H9 (cell line): Measurements from ENCODE around the gene SPSB4. TPM values are rescaled to one million over a fixed set of nuclear protein-coding genes. Genes with fewer than 3 reads are reported as not detected.
A peak's percentile ranks its signal among the peaks of the same experiment; 100 is the strongest.

Source experiments
- DNase-seq: peaks from one replicate; pipeline ENCODE4 v3.0.0-alpha.2; 2017
- H2AFZ ChIP-seq: one replicate; pipeline ENCODE4 v1.6.1; 2013; ENCODE audit warnings: mild to moderate bottlenecking, low read length, control low read depth, moderate library complexity
- H2AK5ac ChIP-seq: 2 replicates; pipeline ENCODE4 v1.6.1; 2013; ENCODE audit warnings: low read length, control low read depth, mixed read lengths; ENCODE audit not compliant: insufficient read length
- H2BK120ac ChIP-seq: one replicate; pipeline ENCODE4 v1.6.1; 2013; ENCODE audit warnings: low read depth, mild to moderate bottlenecking, low read length, control low read depth, inconsistent platforms; ENCODE audit not compliant: poor library complexity, severe bottlenecking
- H2BK12ac ChIP-seq: 2 replicates; pipeline ENCODE4 v1.6.1; 2013; ENCODE audit warnings: low read length, control low read depth, mixed read lengths, low read depth; ENCODE audit not compliant: insufficient read length
- H2BK15ac ChIP-seq: 2 replicates; pipeline ENCODE4 v1.6.1; 2013; ENCODE audit warnings: low read depth, low read length, control low read depth
- H2BK20ac ChIP-seq: one replicate; pipeline ENCODE4 v1.6.1; 2013; ENCODE audit warnings: low read depth, mild to moderate bottlenecking, low read length, control low read depth, inconsistent platforms; ENCODE audit not compliant: poor library complexity, severe bottlenecking
- H2BK5ac ChIP-seq: 2 replicates; pipeline ENCODE4 v1.6.1; 2013; ENCODE audit warnings: low read length, control low read depth, mixed read lengths; ENCODE audit not compliant: insufficient read length
- H3K14ac ChIP-seq: 2 replicates; pipeline ENCODE4 v1.6.1; 2013; ENCODE audit warnings: low read length, control low read depth; ENCODE audit not compliant: insufficient read depth
- H3K18ac ChIP-seq: 2 replicates; pipeline ENCODE4 v1.6.1; 2013; ENCODE audit warnings: low read depth, mild to moderate bottlenecking, mixed read lengths, low read length, control low read depth; ENCODE audit not compliant: insufficient read length
- H3K23ac ChIP-seq: 2 replicates; pipeline ENCODE4 v1.6.1; 2013; ENCODE audit warnings: low read length, control low read depth, mixed read lengths, low read depth; ENCODE audit not compliant: insufficient read length
- H3K23me2 ChIP-seq: 2 replicates; pipeline ENCODE4 v1.6.1; 2013; ENCODE audit warnings: low read depth, mild to moderate bottlenecking, mixed read lengths, low read length, control low read depth; ENCODE audit not compliant: insufficient read length, poor library complexity, severe bottlenecking
- H3K27ac ChIP-seq: 2 replicates; pipeline ENCODE4 v1.5.1; 2013; ENCODE audit warnings: low read length, control low read depth, mixed read lengths, low read depth; ENCODE audit not compliant: insufficient read length
- H3K27me3 ChIP-seq: 2 replicates; pipeline ENCODE4 v1.6.1; 2013; ENCODE audit warnings: low read length, control low read depth, inconsistent platforms; ENCODE audit not compliant: insufficient read depth
- H3K4ac ChIP-seq: 2 replicates; pipeline ENCODE4 v1.6.1; 2013; ENCODE audit warnings: low read depth, mild to moderate bottlenecking, control low read depth, inconsistent platforms, low read length, moderate library complexity
- H3K4me1 ChIP-seq: 2 replicates; pipeline ENCODE4 v1.6.1; 2013; ENCODE audit warnings: low read length, control low read depth, inconsistent platforms; ENCODE audit not compliant: insufficient read depth
- H3K4me2 ChIP-seq: 2 replicates; pipeline ENCODE4 v1.6.1; 2013; ENCODE audit warnings: low read length, control low read depth, mixed read lengths; ENCODE audit not compliant: insufficient read length, insufficient read depth
- H3K56ac ChIP-seq: 2 replicates; pipeline ENCODE4 v1.6.1; 2013; ENCODE audit warnings: low read depth, mild to moderate bottlenecking, mixed read lengths, low read length, control low read depth; ENCODE audit not compliant: insufficient read length
- H3K79me1 ChIP-seq: 2 replicates; pipeline ENCODE4 v1.6.1; 2013; ENCODE audit warnings: low read depth, mild to moderate bottlenecking, moderate library complexity, low read length, control low read depth, inconsistent platforms; ENCODE audit not compliant: insufficient read depth, poor library complexity, severe bottlenecking
- H3K79me2 ChIP-seq: 2 replicates; pipeline ENCODE4 v1.6.1; 2013; ENCODE audit warnings: low read length, control low read depth, inconsistent platforms; ENCODE audit not compliant: insufficient read depth
- H3K9ac ChIP-seq: 2 replicates; pipeline ENCODE4 v1.6.1; 2013; ENCODE audit warnings: low read length, control low read depth, mixed read lengths; ENCODE audit not compliant: insufficient read length; ENCODE audit errors: extremely low read depth
- H3K9me3 ChIP-seq: one replicate; pipeline ENCODE4 v1.6.1; 2013; ENCODE audit warnings: low read depth, low read length, inconsistent platforms; ENCODE audit not compliant: control insufficient read depth
- H3T11ph ChIP-seq: one replicate; pipeline ENCODE4 v1.6.1; 2013; ENCODE audit warnings: mild to moderate bottlenecking, low read length, control low read depth, inconsistent platforms
- H4K20me1 ChIP-seq: one replicate; pipeline ENCODE4 v1.6.1; 2013; ENCODE audit not compliant: control insufficient read depth, insufficient read length, insufficient read depth
- H4K5ac ChIP-seq: 2 replicates; pipeline ENCODE4 v1.6.1; 2013; ENCODE audit warnings: low read depth, mild to moderate bottlenecking, mixed read lengths, low read length, control low read depth; ENCODE audit not compliant: insufficient read length
- H4K8ac ChIP-seq: replicated peaks from 2 replicates; pipeline ENCODE4 v1.6.1; 2013; ENCODE audit warnings: low read length, control low read depth, mixed read lengths, low read depth; ENCODE audit not compliant: insufficient read length
- H4K91ac ChIP-seq: 2 replicates; pipeline ENCODE4 v1.6.1; 2013; ENCODE audit warnings: low read depth, mild to moderate bottlenecking, moderate library complexity, mixed read lengths, low read length, control low read depth; ENCODE audit not compliant: insufficient read length
- H3K27ac Mint-ChIP-seq, 3 experiments: 2 replicates in 2 of 3; 3 replicates in 1 of 3; pipeline ENCODE4 v1.8.0; 2020 to 2021; ENCODE audit warnings: mixed read lengths in 3 of 3, mild to moderate bottlenecking in 1 of 3, moderate library complexity in 1 of 3
- H3K27me3 Mint-ChIP-seq: 2 replicates; pipeline ENCODE4 v1.8.0; 2021; ENCODE audit warnings: low read depth, mild to moderate bottlenecking, moderate library complexity, mixed read lengths
- H3K36me3 Mint-ChIP-seq, 3 experiments: 2 replicates in 2 of 3; 3 replicates in 1 of 3; pipeline ENCODE4 v1.8.0; 2020 to 2021; ENCODE audit warnings: low read depth in 3 of 3, mixed read lengths in 3 of 3; ENCODE audit not compliant: insufficient read depth in 1 of 3
- H3K4me1 Mint-ChIP-seq, 2 experiments: 2 replicates each; pipeline ENCODE4 v1.8.0; 2020; ENCODE audit warnings: mixed read lengths in 2 of 2
- H3K4me3 Mint-ChIP-seq, 2 experiments: 2 replicates in 1 of 2; 3 replicates in 1 of 2; pipeline ENCODE4 v1.8.0; 2020 to 2021; ENCODE audit warnings: mild to moderate bottlenecking in 2 of 2, mixed read lengths in 2 of 2, moderate library complexity in 1 of 2
- H3K9me3 Mint-ChIP-seq, 2 experiments: 2 replicates in 1 of 2; 3 replicates in 1 of 2; pipeline ENCODE4 v1.8.0; 2020; ENCODE audit warnings: mild to moderate bottlenecking in 2 of 2, mixed read lengths in 2 of 2, moderate library complexity in 1 of 2
- WGBS: extraction: QIAGEN DNeasy Blood & Tissue Kit; methylation state at CpG from one replicate; pipeline ENCODE4 v1.1.7; 2013; ENCODE audit warnings: missing lambda C conversion rate, low lambda C conversion rate, mixed read lengths; ENCODE audit not compliant: insufficient read length; ENCODE audit errors: extremely low coverage; 5-methylcytosine and 5-hydroxymethylcytosine counted together
- total RNA-seq: library from RNA; stranded (reverse); gene quantifications from 2 replicates; pipeline ENCODE4 v1.2.1, GENCODE V29; 2021
- TF ChIP-seq, protein P1 (sequence below): fragments of 200-600 bp; sonication (generic); conservative IDR thresholded peaks from 3 replicates; pipeline ENCODE4 v1.8.0; 2021; ENCODE audit warnings: antibody characterized with exemption, mild to moderate bottlenecking

The SPSB4 gene
- total RNA-seq, 1 experiment from 2014 or later: 6.2 TPM

DNA sequence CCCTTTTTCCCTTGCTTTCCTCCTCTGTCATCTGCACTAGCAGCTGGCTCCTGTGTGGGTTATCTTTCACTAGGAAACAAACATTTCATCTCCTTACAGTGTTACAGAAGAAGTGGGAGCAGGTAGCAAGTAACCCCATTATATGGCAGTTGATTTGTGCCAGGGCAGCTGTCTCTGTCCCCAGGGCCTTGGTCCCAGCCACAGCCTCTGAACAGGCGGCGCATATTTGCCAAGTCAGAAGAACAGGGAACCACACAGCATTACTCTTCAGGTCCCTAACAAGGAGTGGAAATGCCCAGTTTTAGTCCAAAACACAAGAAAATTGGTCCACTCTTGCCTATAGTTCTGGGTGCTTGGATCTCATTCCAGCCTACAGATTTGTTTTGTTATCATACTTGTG, 99.8 kb downstream of the SPSB4 start:
- Histone ChIP-seq H4K20me1 (no peaks in the 10 kb centered on the region), H2BK15ac (no peak overlapping the region), H3K23me2 (no peaks in the 10 kb centered on the region), H3K23ac (no peak overlapping the region), H3K4me1 (no peaks in the 10 kb centered on the region), H4K5ac (no peak overlapping the region), H2AFZ (no peak overlapping the region), H2BK12ac (no peak overlapping the region), H2BK20ac (no peak overlapping the region), H2BK120ac (no peak overlapping the region), H3K14ac (no peak overlapping the region), H2BK5ac (no peak overlapping the region), H3K56ac (no peak overlapping the region), H3K79me1 (no peaks in the 10 kb centered on the region), H3K4ac (no peak overlapping the region), H3K4me2 (no peak overlapping the region), H3K79me2 (no peaks in the 10 kb centered on the region), H3K9me3 (no peaks in the 10 kb centered on the region), H4K8ac (no peak overlapping the region), H3K18ac (no peak overlapping the region), H3K27me3 (no peaks in the 10 kb centered on the region), H2AK5ac (no peak overlapping the region), H4K91ac (no peak overlapping the region), H3T11ph (no peak overlapping the region), H3K9ac (no peak overlapping the region), H3K27ac (no peak overlapping the region)
- TF ChIP-seq, protein P1, sequence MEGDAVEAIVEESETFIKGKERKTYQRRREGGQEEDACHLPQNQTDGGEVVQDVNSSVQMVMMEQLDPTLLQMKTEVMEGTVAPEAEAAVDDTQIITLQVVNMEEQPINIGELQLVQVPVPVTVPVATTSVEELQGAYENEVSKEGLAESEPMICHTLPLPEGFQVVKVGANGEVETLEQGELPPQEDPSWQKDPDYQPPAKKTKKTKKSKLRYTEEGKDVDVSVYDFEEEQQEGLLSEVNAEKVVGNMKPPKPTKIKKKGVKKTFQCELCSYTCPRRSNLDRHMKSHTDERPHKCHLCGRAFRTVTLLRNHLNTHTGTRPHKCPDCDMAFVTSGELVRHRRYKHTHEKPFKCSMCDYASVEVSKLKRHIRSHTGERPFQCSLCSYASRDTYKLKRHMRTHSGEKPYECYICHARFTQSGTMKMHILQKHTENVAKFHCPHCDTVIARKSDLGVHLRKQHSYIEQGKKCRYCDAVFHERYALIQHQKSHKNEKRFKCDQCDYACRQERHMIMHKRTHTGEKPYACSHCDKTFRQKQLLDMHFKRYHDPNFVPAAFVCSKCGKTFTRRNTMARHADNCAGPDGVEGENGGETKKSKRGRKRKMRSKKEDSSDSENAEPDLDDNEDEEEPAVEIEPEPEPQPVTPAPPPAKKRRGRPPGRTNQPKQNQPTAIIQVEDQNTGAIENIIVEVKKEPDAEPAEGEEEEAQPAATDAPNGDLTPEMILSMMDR: no peak
- Mint-ChIP-seq H3K27ac (peak overlapping the region in 1 of 3 experiments; percentile 87; a peak in 1 of 7 replicates), H3K36me3 (peaks cover 0 to 2% (median 0%) of the 10 kb centered on the region in 3 experiments; a peak in 1 of 7 replicates), H3K9me3 (no peaks in the 10 kb centered on the region), H3K4me1 (peaks cover 27 to 31% of the 10 kb centered on the region in 2 experiments), H3K27me3 (no peaks in the 10 kb centered on the region), H3K4me3 (no peak overlapping the region)
- DNase-seq: no peak
- WGBS: no CpG with 5 or more reads among the region's 2 CpGs
